Measurements from ENCODE around the gene ARL4A. TPM values are rescaled to one million over a fixed set of nuclear protein-coding genes. Genes with fewer than 3 reads are reported as not detected.
"Not testable (repeated sequence)": the region's sequence is repeated elsewhere in the genome, so short reads cannot be mapped to it uniquely, and the experiment has no call there.

Gene ARL4A
- total RNA-seq, 1 experiment from 2014 or later: 39.4 TPM

GRCh38 chr7:12670743-12671520 is 16.5 kb upstream of the ARL4A start:
- no peak overlapping the region for H2BK5ac ChIP-seq (ENCODE audit: insufficient read length, low read length)
- DNase-seq: no peak
- no peak overlapping the region for H4K91ac ChIP-seq (ENCODE audit: insufficient read length, low read depth, low read length)
- H3K27ac Mint-ChIP-seq: no peak overlapping the region
- peaks cover 0 to 11% of the 10 kb centered on the region in 2 experiments; a peak in 3 of 5 replicates for H3K9me3 Mint-ChIP-seq
- H2BK120ac ChIP-seq (ENCODE audit: low read depth, low read length, poor library complexity, severe bottlenecking): no peak overlapping the region
- H3K27me3 ChIP-seq (ENCODE audit: insufficient read depth, low read length): no peaks in the 10 kb centered on the region
- H3K14ac ChIP-seq (ENCODE audit: insufficient read depth, low read length): no peak overlapping the region
- H4K20me1 ChIP-seq (ENCODE audit: control insufficient read depth, insufficient read depth, insufficient read length): no peaks in the 10 kb centered on the region
- H3K79me2 ChIP-seq (ENCODE audit: insufficient read depth, low read length): no peaks in the 10 kb centered on the region
- H3K4me1 Mint-ChIP-seq: no peaks in the 10 kb centered on the region
- H3K23me2 ChIP-seq (ENCODE audit: insufficient read length, low read depth, low read length, poor library complexity, severe bottlenecking): no peaks in the 10 kb centered on the region
- H3K4me2 ChIP-seq (ENCODE audit: insufficient read depth, insufficient read length, low read length): no peak overlapping the region
- H3K27me3 Mint-ChIP-seq (ENCODE audit: low read depth): no peaks in the 10 kb centered on the region
- no peak overlapping the region for H4K8ac ChIP-seq (replicated peaks; ENCODE audit: insufficient read length, low read depth, low read length)
- no peak overlapping the region for H3T11ph ChIP-seq (ENCODE audit: low read length)
- no peak overlapping the region for H3K9ac ChIP-seq (ENCODE audit: extremely low read depth, insufficient read length, low read length)
- no peak overlapping the region for H4K5ac ChIP-seq (ENCODE audit: insufficient read length, low read depth, low read length)
- H2AFZ ChIP-seq (ENCODE audit: low read length): no peak overlapping the region
- H3K18ac ChIP-seq (ENCODE audit: insufficient read length, low read depth, low read length): no peak overlapping the region
- no peak for TF ChIP-seq CTCF (conservative IDR thresholded peaks at IDR 0.05)
- peaks cover 0 to 9% (median 3%) of the 10 kb centered on the region in 3 experiments; a peak in 3 of 7 replicates for H3K36me3 Mint-ChIP-seq (ENCODE audit: insufficient read depth in 1 of 3, low read depth in 3 of 3)
- H2BK15ac ChIP-seq (ENCODE audit: low read depth, low read length): no peak overlapping the region
- no peak overlapping the region for H3K4ac ChIP-seq (ENCODE audit: low read depth, low read length)
- H3K79me1 ChIP-seq (ENCODE audit: insufficient read depth, low read depth, low read length, poor library complexity, severe bottlenecking): no peaks in the 10 kb centered on the region
- peaks cover 5% of the 10 kb centered on the region for H3K9me3 ChIP-seq (ENCODE audit: control insufficient read depth, low read depth, low read length)
- no peak overlapping the region for H3K4me3 Mint-ChIP-seq
- H2AK5ac ChIP-seq (ENCODE audit: insufficient read length, low read length): no peak overlapping the region
- H3K56ac ChIP-seq (ENCODE audit: insufficient read length, low read depth, low read length): no peak overlapping the region
- no peak overlapping the region for H2BK20ac ChIP-seq (ENCODE audit: low read depth, low read length, poor library complexity, severe bottlenecking)
- no CpG with 5 or more reads among the region's 6 CpGs for WGBS (ENCODE audit: extremely low coverage, insufficient read length, low lambda C conversion rate)
- no peak overlapping the region for H2BK12ac ChIP-seq (ENCODE audit: insufficient read length, low read depth, low read length)
- no peaks in the 10 kb centered on the region for H3K4me1 ChIP-seq (ENCODE audit: insufficient read depth, low read length)
- H3K23ac ChIP-seq (ENCODE audit: insufficient read length, low read depth, low read length): no peak overlapping the region
- no peak overlapping the region for H3K27ac ChIP-seq (ENCODE audit: insufficient read length, low read depth, low read length)

GRCh38 chr7:12673436-12673835 is 14.0 kb upstream of the ARL4A start:
- not testable (repeated sequence) for H3K79me2 ChIP-seq (ENCODE audit: insufficient read depth, low read length); H3K4me3 Mint-ChIP-seq; H3T11ph ChIP-seq (ENCODE audit: low read length); H2AFZ ChIP-seq (ENCODE audit: low read length); H3K14ac ChIP-seq (ENCODE audit: insufficient read depth, low read length); H3K18ac ChIP-seq (ENCODE audit: insufficient read length, low read depth, low read length); H2AK5ac ChIP-seq (ENCODE audit: insufficient read length, low read length); H3K4ac ChIP-seq (ENCODE audit: low read depth, low read length); H2BK120ac ChIP-seq (ENCODE audit: low read depth, low read length, poor library complexity, severe bottlenecking); DNase-seq; H4K8ac ChIP-seq (replicated peaks; ENCODE audit: insufficient read length, low read depth, low read length); H3K4me2 ChIP-seq (ENCODE audit: insufficient read depth, insufficient read length, low read length); H4K91ac ChIP-seq (ENCODE audit: insufficient read length, low read depth, low read length); H3K9ac ChIP-seq (ENCODE audit: extremely low read depth, insufficient read length, low read length); H2BK12ac ChIP-seq (ENCODE audit: insufficient read length, low read depth, low read length); H2BK20ac ChIP-seq (ENCODE audit: low read depth, low read length, poor library complexity, severe bottlenecking); H3K27ac Mint-ChIP-seq; H2BK15ac ChIP-seq (ENCODE audit: low read depth, low read length); H3K9me3 ChIP-seq (ENCODE audit: control insufficient read depth, low read depth, low read length); H4K5ac ChIP-seq (ENCODE audit: insufficient read length, low read depth, low read length); H3K56ac ChIP-seq (ENCODE audit: insufficient read length, low read depth, low read length); H2BK5ac ChIP-seq (ENCODE audit: insufficient read length, low read length); H3K23ac ChIP-seq (ENCODE audit: insufficient read length, low read depth, low read length); H3K27me3 Mint-ChIP-seq (ENCODE audit: low read depth); H3K27me3 ChIP-seq (ENCODE audit: insufficient read depth, low read length); H3K79me1 ChIP-seq (ENCODE audit: insufficient read depth, low read depth, low read length, poor library complexity, severe bottlenecking); H3K4me1 ChIP-seq (ENCODE audit: insufficient read depth, low read length); H4K20me1 ChIP-seq (ENCODE audit: control insufficient read depth, insufficient read depth, insufficient read length); H3K23me2 ChIP-seq (ENCODE audit: insufficient read length, low read depth, low read length, poor library complexity, severe bottlenecking); H3K27ac ChIP-seq (ENCODE audit: insufficient read length, low read depth, low read length); H3K4me1 Mint-ChIP-seq
- Mint-ChIP-seq H3K9me3 (peaks cover 3 to 14% of the 10 kb centered on the region in 2 experiments; a peak in 3 of 5 replicates), H3K36me3 (ENCODE audit: insufficient read depth in 1 of 3, low read depth in 3 of 3) (peaks cover 0 to 13% (median 5%) of the 10 kb centered on the region in 3 experiments; a peak in 3 of 7 replicates)
- WGBS (ENCODE audit: extremely low coverage, insufficient read length, low lambda C conversion rate): no CpG with 5 or more reads among the region's 7 CpGs

Data from H9 (cell line).